K562 (cell line): ENCODE measurements around the gene HPD.

Experiments
- EZH2 ChIP-seq: IDR thresholded peaks from 2 replicates; pipeline ENCODE4 v1.6.1; 2012; ENCODE audit warnings: low read depth, mild to moderate bottlenecking, inconsistent platforms, low read length, borderline replicate concordance
- JUN ChIP-seq, 2 experiments: sonication (generic) in 1 of 2; formaldehyde crosslinking in 1 of 2; IDR thresholded peaks; 2 replicates each; pipeline versions ENCODE4 v1.6.1 to v1.8.0; 2012 to 2022; ENCODE audit warnings: borderline replicate concordance in 2 of 2, mild to moderate bottlenecking in 2 of 2, improper control_type of control experiment in 1 of 2, low read depth in 1 of 2, low read length in 1 of 2, missing genetic modification reagents in 1 of 2
- MXI1 ChIP-seq: IDR thresholded peaks from 2 replicates; pipeline ENCODE4 v1.6.1; 2011; ENCODE audit warnings: low read depth, mild to moderate bottlenecking, improper control_type of control experiment, low read length
- NR2F6 ChIP-seq: fragments of 450-650 bp; formaldehyde crosslinking; IDR thresholded peaks from 2 replicates; pipeline ENCODE4 v1.4.0; 2020; ENCODE audit warnings: mild to moderate bottlenecking
- POLR2AphosphoS5 ChIP-seq: IDR thresholded peaks from 2 replicates; pipeline ENCODE4 v1.6.1; 2011; ENCODE audit warnings: mild to moderate bottlenecking, low read depth, low read length, moderate library complexity; ENCODE audit not compliant: control insufficient read depth, insufficient read depth
- TAF1 ChIP-seq: IDR thresholded peaks from 2 replicates; pipeline ENCODE4 v1.6.1; 2011; ENCODE audit warnings: mild to moderate bottlenecking, low read length, moderate library complexity; ENCODE audit not compliant: insufficient read depth, control insufficient read depth, severe bottlenecking; ENCODE audit errors: extremely low read depth
- TF ChIP-seq, protein P1 (sequence below), 3 experiments: IDR thresholded peaks in 2 of 3; conservative IDR thresholded peaks in 1 of 3; 2 replicates each; pipeline ENCODE4 v1.5.1; 2011 to 2012; ENCODE audit warnings: low read length in 3 of 3, mild to moderate bottlenecking in 3 of 3, control low read depth in 2 of 3, improper control_type of control experiment in 1 of 3, inconsistent platforms in 1 of 3, low read depth in 1 of 3, mixed read lengths in 1 of 3, moderate library complexity in 1 of 3; ENCODE audit not compliant: insufficient read depth in 2 of 3
- TF ChIP-seq, protein P2 (sequence below): sonication (generic); formaldehyde crosslinking; IDR thresholded peaks from 2 replicates; pipeline ENCODE4 v1.8.1; 2023; ENCODE audit warnings: mild to moderate bottlenecking, missing genetic modification reagents
- TF ChIP-seq, protein P3 (sequence below): fragments of 450-650 bp; IDR thresholded peaks from 2 replicates; pipeline ENCODE4 v1.6.1; 2016; ENCODE audit warnings: low read depth

DNA sequence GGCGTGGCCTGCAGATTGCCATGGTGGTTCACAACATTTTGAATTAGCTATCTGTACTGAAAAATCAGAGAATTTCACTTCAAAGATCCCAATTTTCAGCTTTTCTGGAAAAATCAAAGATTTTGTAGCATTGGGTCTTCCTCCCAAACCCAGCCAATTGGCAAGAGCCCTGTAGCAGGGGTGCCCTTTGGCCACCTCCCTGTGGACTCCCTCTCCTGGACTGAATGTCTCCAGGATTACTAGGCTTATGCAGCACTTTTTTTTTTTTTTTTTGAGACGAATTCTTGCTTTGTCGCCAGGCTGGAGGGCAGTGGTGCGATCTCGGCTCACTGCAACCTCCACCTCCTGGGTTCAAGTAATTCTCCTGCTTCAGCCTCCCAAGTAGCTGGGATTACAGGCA lies 39.6 kb upstream of the HPD start:
- TF ChIP-seq, protein P1, sequence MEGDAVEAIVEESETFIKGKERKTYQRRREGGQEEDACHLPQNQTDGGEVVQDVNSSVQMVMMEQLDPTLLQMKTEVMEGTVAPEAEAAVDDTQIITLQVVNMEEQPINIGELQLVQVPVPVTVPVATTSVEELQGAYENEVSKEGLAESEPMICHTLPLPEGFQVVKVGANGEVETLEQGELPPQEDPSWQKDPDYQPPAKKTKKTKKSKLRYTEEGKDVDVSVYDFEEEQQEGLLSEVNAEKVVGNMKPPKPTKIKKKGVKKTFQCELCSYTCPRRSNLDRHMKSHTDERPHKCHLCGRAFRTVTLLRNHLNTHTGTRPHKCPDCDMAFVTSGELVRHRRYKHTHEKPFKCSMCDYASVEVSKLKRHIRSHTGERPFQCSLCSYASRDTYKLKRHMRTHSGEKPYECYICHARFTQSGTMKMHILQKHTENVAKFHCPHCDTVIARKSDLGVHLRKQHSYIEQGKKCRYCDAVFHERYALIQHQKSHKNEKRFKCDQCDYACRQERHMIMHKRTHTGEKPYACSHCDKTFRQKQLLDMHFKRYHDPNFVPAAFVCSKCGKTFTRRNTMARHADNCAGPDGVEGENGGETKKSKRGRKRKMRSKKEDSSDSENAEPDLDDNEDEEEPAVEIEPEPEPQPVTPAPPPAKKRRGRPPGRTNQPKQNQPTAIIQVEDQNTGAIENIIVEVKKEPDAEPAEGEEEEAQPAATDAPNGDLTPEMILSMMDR (IDR thresholded peaks at IDR 0.05 in 2 of 3, conservative IDR thresholded peaks at IDR 0.05 in 1 of 3; ENCODE audit: insufficient read depth in 2 of 3, low read depth in 1 of 3, low read length in 3 of 3) = no peak
- TF ChIP-seq, protein P2, sequence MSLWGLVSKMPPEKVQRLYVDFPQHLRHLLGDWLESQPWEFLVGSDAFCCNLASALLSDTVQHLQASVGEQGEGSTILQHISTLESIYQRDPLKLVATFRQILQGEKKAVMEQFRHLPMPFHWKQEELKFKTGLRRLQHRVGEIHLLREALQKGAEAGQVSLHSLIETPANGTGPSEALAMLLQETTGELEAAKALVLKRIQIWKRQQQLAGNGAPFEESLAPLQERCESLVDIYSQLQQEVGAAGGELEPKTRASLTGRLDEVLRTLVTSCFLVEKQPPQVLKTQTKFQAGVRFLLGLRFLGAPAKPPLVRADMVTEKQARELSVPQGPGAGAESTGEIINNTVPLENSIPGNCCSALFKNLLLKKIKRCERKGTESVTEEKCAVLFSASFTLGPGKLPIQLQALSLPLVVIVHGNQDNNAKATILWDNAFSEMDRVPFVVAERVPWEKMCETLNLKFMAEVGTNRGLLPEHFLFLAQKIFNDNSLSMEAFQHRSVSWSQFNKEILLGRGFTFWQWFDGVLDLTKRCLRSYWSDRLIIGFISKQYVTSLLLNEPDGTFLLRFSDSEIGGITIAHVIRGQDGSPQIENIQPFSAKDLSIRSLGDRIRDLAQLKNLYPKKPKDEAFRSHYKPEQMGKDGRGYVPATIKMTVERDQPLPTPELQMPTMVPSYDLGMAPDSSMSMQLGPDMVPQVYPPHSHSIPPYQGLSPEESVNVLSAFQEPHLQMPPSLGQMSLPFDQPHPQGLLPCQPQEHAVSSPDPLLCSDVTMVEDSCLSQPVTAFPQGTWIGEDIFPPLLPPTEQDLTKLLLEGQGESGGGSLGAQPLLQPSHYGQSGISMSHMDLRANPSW = no peak
- no peak for TF ChIP-seq EZH2
- no peak for TF ChIP-seq TAF1
- TF ChIP-seq POLR2AphosphoS5 = no peak
- no peak for TF ChIP-seq MXI1
- TF ChIP-seq NR2F6 (CRISPR knock-in tag) = no peak
- TF ChIP-seq, protein P3, sequence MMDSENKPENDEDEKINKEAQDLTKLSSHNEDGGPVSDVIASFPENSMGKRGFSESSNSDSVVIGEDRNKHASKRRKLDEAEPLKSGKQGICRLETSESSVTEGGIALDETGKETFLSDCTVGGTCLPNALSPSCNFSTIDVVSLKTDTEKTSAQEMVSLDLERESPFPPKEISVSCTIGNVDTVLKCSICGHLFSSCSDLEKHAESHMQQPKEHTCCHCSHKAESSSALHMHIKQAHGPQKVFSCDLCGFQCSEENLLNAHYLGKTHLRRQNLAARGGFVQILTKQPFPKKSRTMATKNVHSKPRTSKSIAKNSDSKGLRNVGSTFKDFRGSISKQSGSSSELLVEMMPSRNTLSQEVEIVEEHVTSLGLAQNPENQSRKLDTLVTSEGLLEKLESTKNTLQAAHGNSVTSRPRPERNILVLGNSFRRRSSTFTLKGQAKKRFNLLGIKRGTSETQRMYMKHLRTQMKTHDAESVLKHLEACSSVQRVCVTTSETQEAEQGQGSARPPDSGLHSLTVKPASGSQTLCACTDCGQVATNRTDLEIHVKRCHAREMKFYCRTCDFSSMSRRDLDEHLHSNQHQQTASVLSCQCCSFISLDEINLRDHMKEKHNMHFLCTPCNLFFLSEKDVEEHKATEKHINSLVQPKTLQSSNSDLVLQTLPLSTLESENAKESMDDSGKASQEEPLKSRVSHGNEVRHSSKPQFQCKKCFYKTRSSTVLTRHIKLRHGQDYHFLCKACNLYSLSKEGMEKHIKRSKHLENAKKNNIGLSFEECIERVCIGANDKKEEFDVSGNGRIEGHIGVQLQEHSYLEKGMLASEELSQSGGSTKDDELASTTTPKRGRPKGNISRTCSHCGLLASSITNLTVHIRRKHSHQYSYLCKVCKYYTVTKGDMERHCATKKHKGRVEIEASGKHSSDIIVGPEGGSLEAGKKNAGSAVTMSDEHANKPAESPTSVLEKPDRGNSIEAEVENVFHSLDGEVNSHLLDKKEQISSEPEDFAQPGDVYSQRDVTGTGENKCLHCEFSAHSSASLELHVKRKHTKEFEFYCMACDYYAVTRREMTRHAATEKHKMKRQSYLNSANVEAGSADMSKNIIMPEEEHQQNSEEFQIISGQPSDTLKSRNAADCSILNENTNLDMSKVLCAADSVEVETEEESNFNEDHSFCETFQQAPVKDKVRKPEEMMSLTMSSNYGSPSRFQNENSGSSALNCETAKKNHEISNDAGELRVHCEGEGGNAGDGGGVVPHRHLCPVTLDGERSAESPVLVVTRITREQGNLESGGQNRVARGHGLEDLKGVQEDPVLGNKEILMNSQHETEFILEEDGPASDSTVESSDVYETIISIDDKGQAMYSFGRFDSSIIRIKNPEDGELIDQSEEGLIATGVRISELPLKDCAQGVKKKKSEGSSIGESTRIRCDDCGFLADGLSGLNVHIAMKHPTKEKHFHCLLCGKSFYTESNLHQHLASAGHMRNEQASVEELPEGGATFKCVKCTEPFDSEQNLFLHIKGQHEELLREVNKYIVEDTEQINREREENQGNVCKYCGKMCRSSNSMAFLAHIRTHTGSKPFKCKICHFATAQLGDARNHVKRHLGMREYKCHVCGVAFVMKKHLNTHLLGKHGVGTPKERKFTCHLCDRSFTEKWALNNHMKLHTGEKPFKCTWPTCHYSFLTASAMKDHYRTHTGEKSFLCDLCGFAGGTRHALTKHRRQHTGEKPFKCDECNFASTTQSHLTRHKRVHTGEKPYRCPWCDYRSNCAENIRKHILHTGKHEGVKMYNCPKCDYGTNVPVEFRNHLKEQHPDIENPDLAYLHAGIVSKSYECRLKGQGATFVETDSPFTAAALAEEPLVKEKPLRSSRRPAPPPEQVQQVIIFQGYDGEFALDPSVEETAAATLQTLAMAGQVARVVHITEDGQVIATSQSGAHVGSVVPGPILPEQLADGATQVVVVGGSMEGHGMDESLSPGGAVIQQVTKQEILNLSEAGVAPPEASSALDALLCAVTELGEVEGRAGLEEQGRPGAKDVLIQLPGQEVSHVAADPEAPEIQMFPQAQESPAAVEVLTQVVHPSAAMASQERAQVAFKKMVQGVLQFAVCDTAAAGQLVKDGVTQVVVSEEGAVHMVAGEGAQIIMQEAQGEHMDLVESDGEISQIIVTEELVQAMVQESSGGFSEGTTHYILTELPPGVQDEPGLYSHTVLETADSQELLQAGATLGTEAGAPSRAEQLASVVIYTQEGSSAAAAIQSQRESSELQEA = no peak
- no peak for TF ChIP-seq JUN (IDR thresholded peaks at IDR 0.05; ENCODE audit: borderline replicate concordance, low read depth, low read length)
- no peak for TF ChIP-seq JUN (CRISPR knock-in tag; IDR thresholded peaks at IDR 0.05; ENCODE audit: borderline replicate concordance)
